Forelimb muscle (tissue), 1 donor: ENCODE data around the gene CLASP1. TPM values are rescaled to one million over a fixed set of nuclear protein-coding genes. Genes with fewer than 3 reads are reported as not detected.
"Not testable (repeated sequence)": the region's sequence is repeated elsewhere in the genome, so short reads cannot be mapped to it uniquely, and the experiment has no call there.

ENCODE experiments used
- DNase-seq: peaks from one replicate; pipeline ENCODE4 v3.0.0-alpha.2; 2013; ENCODE audit warnings: low read depth
- polyA plus RNA-seq: library from polyadenylated mRNA; unstranded; fragments of 120-200 nt; gene quantifications from one replicate; pipeline ENCODE4 v1.2.1, GENCODE V29; 2013; ENCODE audit not compliant: insufficient read length

Gene CLASP1
- polyA plus RNA-seq, 1 donor, result 56.7 TPM

- DNase-seq, result no peak
Measured at GRCh38 chr2:121617042-121617599, 32.1 kb downstream of the CLASP1 start.

GRCh38 chr2:121613774-121614173 lies 35.5 kb downstream of the CLASP1 start:
- DNase-seq, result no peak

GRCh38 chr2:121613152-121613551 lies 36.1 kb downstream of the CLASP1 start:
- DNase-seq, result no peak

- no peak for DNase-seq
Measured at GRCh38 chr2:121611730-121612705, 37.2 kb downstream of the CLASP1 start.

GRCh38 chr2:121611048-121611649 lies 38.1 kb downstream of the CLASP1 start:
- not testable (repeated sequence) for DNase-seq

DNA sequence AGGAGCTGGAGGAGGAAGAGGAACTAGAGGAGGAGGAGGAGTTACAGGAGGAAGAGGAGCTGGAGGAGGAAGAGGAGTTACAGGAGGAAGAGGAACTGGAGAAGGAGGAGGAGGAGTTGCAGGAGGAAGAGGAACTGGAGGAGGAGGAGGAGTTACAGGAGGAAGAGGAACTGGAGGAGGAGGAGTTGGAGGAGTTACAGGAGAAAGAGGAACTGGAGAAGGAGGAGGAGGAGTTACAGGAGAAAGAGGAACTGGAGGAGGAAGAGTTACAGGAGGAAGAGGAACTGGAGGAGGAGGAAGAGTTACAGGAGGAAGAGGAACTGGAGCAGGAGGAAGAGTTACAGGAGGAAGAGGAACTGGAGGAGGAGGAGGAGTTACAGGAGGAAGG lies 38.8 kb downstream of the CLASP1 start:
- DNase-seq, result not testable (repeated sequence)

DNA sequence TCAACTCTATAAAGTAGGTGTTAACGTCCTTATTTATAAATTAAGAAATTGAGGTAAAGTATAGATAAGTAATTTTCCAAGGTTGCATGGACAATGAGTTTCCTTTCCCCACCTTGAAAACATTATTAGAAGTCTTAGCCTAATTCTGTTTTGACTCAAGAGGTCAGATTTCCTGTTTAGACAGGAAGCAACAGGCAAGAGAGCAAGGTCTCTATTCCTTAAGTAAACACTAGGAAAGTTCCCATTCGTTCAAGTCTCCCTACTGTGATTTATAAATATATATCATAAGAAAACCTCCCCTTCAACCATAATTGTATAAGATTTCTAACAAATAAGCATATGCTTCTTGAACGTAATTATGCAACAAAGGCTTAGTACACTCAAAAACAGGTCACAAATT lies 40.3 kb downstream of the CLASP1 start:
- DNase-seq, result no peak

- no peak for DNase-seq
Measured at GRCh38 chr2:121608367-121608766, 40.9 kb downstream of the CLASP1 start.

DNA sequence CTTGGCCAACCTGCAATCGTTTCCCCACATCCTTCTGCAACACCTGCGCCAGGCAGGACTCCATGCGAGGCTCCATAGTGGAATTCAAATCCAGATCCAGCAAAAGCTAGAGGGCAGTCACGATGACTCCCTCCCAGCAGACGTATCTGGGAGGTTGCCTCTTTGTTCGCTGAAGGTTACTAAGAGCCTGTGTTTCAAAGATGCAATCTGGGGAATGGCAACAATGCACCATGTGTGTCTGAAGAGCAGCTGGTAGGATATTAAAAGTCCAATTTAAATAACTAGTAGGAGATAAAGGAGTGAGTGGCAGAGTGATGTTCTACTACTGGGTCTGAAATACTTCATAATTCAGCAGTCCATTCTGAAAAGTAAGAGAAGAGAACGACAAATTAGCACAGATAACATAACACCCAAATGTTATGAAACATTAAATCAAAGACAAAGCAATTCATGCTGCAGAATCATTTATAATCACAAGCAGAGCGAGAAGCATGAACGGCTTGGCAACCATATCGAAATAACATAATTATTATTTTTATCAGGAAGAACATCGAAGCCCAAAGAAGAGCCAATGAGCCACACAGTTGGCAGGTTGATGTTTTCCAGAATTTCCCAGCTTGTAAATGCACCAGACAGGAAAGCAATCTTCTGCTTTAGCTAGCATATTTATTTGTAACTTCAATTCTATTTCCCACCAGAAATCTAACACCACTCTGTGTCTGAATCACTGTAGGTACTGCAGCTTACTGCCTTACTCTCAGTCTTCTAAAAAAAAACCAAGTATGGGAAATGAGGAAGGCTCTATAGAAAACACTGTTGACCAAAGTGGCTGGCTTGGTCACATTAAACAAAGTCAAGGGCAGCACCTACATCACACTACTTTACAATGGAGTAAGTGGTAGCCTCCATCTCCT lies 43.2 kb downstream of the CLASP1 start:
- no peak for DNase-seq

- no peak for DNase-seq
Measured at GRCh38 chr2:121603185-121603584, 46.1 kb downstream of the CLASP1 start.

GRCh38 chr2:121599963-121600651 lies 49.2 kb downstream of the CLASP1 start:
- DNase-seq, result no peak

GRCh38 chr2:121598087-121598486 lies 51.2 kb downstream of the CLASP1 start:
- no peak for DNase-seq

DNA sequence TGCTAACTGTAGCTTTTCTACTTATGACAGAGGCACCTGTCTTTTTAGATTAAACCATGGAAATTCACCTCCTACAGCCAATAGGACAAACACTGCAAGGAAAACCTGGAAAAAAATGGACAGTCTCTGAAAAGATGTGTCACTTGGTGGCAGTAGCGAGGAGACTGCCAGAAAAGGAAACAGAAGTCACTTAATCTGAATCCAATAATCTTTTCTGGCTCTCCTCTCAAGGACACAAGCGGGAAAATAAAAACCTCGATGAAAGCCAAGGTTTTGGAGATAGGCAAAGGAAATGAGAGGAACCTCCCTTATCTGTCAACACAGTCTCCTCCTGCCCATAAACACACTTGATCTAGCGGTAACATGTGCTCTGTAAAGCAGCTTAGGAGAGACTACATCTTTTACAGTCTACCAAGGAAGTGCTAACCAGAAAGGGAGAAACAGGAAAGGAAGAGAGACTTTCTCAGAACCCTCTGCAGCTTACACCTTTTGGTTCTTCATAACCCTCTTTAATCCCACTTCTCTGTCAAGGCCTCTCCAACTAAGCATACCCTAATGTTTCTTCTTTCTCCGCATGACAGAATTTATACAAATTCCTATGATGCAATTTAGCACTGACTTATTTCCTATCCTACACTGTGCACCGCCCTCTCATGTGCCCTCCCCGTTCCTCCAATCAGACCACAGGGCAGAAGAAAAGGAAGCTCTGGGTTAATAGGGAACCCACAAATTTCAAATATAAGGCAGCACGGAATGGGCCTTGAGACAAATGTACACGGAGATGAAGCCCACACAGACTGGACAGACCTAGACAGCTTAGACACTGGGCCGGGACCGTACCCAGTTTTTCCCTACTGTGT lies 52.8 kb downstream of the CLASP1 start:
- no peak for DNase-seq

GRCh38 chr2:121595012-121595891 lies 54.0 kb downstream of the CLASP1 start:
- DNase-seq, result no peak

DNA sequence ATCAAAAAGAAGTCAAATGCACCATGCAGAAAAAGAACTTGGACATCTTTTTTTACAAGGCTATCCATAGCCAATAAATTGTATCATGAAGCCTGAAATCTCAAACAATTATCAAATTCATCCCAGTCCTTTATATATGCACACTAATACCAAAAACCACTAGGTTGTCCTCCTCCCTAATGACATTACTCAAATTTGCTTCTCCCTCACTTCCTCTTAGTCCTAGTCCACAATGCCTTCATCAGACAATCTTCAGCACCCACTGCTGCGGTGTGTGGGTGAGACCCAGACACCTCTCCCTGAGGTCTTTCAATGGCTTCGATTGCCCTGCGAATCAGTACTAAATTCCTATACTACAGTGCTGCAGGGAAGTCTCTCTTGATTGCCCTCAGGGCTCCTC lies 58.1 kb downstream of the CLASP1 start:
- no peak for DNase-seq

DNA sequence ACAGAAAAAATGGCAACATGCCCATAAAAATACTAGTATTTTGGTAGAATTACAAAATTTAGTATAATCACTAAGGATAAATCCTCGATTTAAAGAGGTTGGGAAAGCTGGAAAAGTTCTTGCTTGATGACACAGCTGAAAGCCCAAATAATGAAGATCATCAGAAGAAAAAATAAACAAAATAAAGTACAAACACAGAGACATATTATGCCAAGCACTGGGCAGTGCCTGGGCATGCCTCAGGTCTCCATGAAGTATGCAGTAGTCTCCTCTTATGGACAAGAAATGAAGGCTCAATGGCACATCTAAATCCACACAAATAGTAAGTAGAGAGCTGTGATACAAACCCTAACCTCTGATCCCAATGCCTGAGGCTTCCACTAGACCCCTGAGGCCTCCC lies 60.9 kb downstream of the CLASP1 start:
- DNase-seq, result no peak

DNA sequence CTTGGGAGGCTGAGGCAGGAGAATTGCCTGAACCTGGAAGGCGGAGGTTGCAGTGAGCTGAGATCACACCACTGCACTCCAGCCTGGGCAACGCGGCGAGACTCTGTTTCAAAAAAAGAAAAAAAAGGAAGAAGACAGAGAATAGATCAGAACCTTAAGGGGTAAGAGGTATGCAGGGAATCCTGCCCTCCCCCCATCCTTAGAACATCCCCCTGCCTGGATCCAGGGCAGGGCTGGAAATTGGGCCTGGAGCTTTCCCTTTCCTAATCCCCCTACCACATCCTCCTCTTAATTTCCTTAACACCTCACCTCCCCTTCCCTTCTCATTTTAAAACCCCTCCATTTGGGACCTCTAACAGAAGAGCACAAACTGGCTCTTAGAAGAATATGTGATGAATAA lies 62.1 kb downstream of the CLASP1 start:
- no peak for DNase-seq

GRCh38 chr2:121584741-121585140 lies 64.5 kb downstream of the CLASP1 start:
- no peak for DNase-seq

DNA sequence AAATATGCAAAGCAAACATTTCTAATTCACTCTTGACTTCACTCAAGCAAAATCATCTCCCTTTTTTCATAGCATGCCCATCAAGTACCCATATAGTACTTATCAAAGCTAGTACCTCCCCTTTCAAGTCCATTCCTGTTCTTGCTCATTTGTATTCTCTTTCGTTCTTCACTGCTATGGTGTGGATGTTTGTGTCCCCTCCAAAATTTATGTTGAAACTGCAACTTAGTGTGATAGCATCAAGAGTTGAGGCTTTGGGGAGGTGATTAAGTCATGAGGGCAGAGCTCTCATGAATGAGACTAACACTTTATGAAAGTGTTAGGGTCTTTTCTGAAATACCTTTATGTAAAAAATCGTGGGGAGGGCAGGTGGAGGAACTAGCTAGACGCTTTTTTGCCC lies 65.7 kb downstream of the CLASP1 start:
- no peak for DNase-seq
